ENCODE results near the gene ATP7B. TPM values are rescaled to one million over a fixed set of nuclear protein-coding genes. Genes with fewer than 3 reads are reported as not detected.

ATP7B gene
- total RNA-seq, 1 donor from 2014 or later, result 11.2 TPM

GRCh38 chr13:51960766-51961165, 50.5 kb downstream of the ATP7B start:
- no peaks in the 10 kb centered on the region for H3K36me3 ChIP-seq (ENCODE audit: control insufficient read depth, insufficient read depth, low read length)
- no peak for DNase-seq (ENCODE audit: low read depth)
- TF ChIP-seq CTCF (IDR thresholded peaks at IDR 0.05; ENCODE audit: insufficient read depth, low read length, poor library complexity, severe bottlenecking), result no peak
- no peaks in the 10 kb centered on the region for H3K27me3 ChIP-seq (ENCODE audit: control insufficient read depth, insufficient read depth, low read length)
- H3K4me3 ChIP-seq (ENCODE audit: low read depth, low read length), result no peak overlapping the region

- H3K36me3 ChIP-seq (ENCODE audit: control insufficient read depth, insufficient read depth, low read length), result no peaks in the 10 kb centered on the region
- DNase-seq (ENCODE audit: low read depth), result no peak
- no peaks in the 10 kb centered on the region for H3K27me3 ChIP-seq (ENCODE audit: control insufficient read depth, insufficient read depth, low read length)
- H3K4me3 ChIP-seq (ENCODE audit: low read depth, low read length), result no peak overlapping the region
- no peak for TF ChIP-seq CTCF (IDR thresholded peaks at IDR 0.05; ENCODE audit: insufficient read depth, low read length, poor library complexity, severe bottlenecking)
These were observed 51.5 kb downstream of the ATP7B start for GRCh38 chr13:51959773-51960172.

- no peaks in the 10 kb centered on the region for H3K27me3 ChIP-seq (ENCODE audit: control insufficient read depth, insufficient read depth, low read length)
- no peak overlapping the region for H3K4me3 ChIP-seq (ENCODE audit: low read depth, low read length)
- no peak for TF ChIP-seq CTCF (IDR thresholded peaks at IDR 0.05; ENCODE audit: insufficient read depth, low read length, poor library complexity, severe bottlenecking)
- DNase-seq (ENCODE audit: low read depth), result no peak
- H3K36me3 ChIP-seq (ENCODE audit: control insufficient read depth, insufficient read depth, low read length), result no peaks in the 10 kb centered on the region
These were observed 53.1 kb downstream of the ATP7B start for GRCh38 chr13:51958217-51958547.

GRCh38 chr13:51957377-51958216, 53.7 kb downstream of the ATP7B start:
- no peak for TF ChIP-seq CTCF (IDR thresholded peaks at IDR 0.05; ENCODE audit: insufficient read depth, low read length, poor library complexity, severe bottlenecking)
- no peak overlapping the region for H3K4me3 ChIP-seq (ENCODE audit: low read depth, low read length)
- H3K27me3 ChIP-seq (ENCODE audit: control insufficient read depth, insufficient read depth, low read length), result no peaks in the 10 kb centered on the region
- DNase-seq (ENCODE audit: low read depth), result no peak
- no peaks in the 10 kb centered on the region for H3K36me3 ChIP-seq (ENCODE audit: control insufficient read depth, insufficient read depth, low read length)

- Histone ChIP-seq H3K27me3 (ENCODE audit: control insufficient read depth, insufficient read depth, low read length) (no peaks in the 10 kb centered on the region), H3K36me3 (ENCODE audit: control insufficient read depth, insufficient read depth, low read length) (no peaks in the 10 kb centered on the region), H3K4me3 (ENCODE audit: low read depth, low read length) (no peak overlapping the region)
- DNase-seq (ENCODE audit: low read depth), result no peak
- no peak for TF ChIP-seq CTCF (IDR thresholded peaks at IDR 0.05; ENCODE audit: insufficient read depth, low read length, poor library complexity, severe bottlenecking)
These were observed 54.5 kb downstream of the ATP7B start for GRCh38 chr13:51956717-51957116.

Data from kidney epithelial cell (primary cell).